Right lobe of liver (tissue), 6 donors: ENCODE measurements around the gene LIM2. TPM values are rescaled to one million over a fixed set of nuclear protein-coding genes. Genes with fewer than 3 reads are reported as not detected.
"Not testable (repeated sequence)": the region's sequence is repeated elsewhere in the genome, so short reads cannot be mapped to it uniquely, and the experiment has no call there.

Experiments used
- ATAC-seq, 4 donors: fragments of 200-7000 bp; cut with Tn5 transposase; one replicate each; pipeline ENCODE4 v1.9.1; 2020; ENCODE audit warnings: mild to moderate bottlenecking in 4 of 4, moderate library complexity in 4 of 4
- DNase-seq, 3 donors: peaks; one replicate each; pipeline ENCODE4 v3.0.0-alpha.2; 2020
- H3K27ac ChIP-seq, 3 donors: fragments of 200-600 bp; one replicate each; pipeline ENCODE4 v1.8.0; 2022
- H3K27me3 ChIP-seq, 2 donors: fragments of 200-600 bp; one replicate each; pipeline ENCODE4 v1.8.0; 2022
- H3K36me3 ChIP-seq, 4 donors: fragments of 200-600 bp; sonication (generic) in 1 of 4; one replicate each; pipeline versions ENCODE4 v1.5.1 to v1.8.0; 2017 to 2022; ENCODE audit warnings: control low read depth in 1 of 4
- H3K4me1 ChIP-seq, 4 donors: fragments of 200-600 bp; sonication (generic) in 1 of 4; one replicate each; pipeline versions ENCODE4 v1.5.1 to v1.8.0; 2017 to 2022; ENCODE audit warnings: control low read depth in 1 of 4
- H3K4me3 ChIP-seq, 3 donors: fragments of 200-600 bp; one replicate each; pipeline ENCODE4 v1.8.0; 2022
- H3K9me3 ChIP-seq, 4 donors: fragments of 200-600 bp; sonication (generic) in 1 of 4; one replicate each; pipeline versions ENCODE4 v1.5.1 to v1.8.0; 2017 to 2022; ENCODE audit warnings: control low read depth in 1 of 4
- POLR2A ChIP-seq: fragments of 450-650 bp; IDR thresholded peaks from one replicate; pipeline ENCODE4 v1.6.1; 2017; ENCODE audit warnings: antibody characterized with exemption, mild to moderate bottlenecking
- WGBS: methylation state at CpG from one replicate; pipeline ENCODE4 v1.1.6; 2018; ENCODE audit warnings: low coverage, low lambda C conversion rate; ENCODE audit not compliant: insufficient coverage; ENCODE audit errors: missing lambda C conversion rate; 5-methylcytosine and 5-hydroxymethylcytosine counted together
- intact Hi-C, 2 donors: fragments of 100-400 bp; cut with DNase I; formaldehyde crosslinking; loops; one replicate each; pipeline versions ENCODE4 v1.11.2 to v1.14.1; 2022
- total RNA-seq, 6 experiments: library from RNA; depleted of rRNA in 2 of 6; stranded (reverse); fragments of >200 nt in 2 of 6; fragmentation: NEBNext Ultra II Directional in 3 of 6; extraction: Animal tissue kit (Norgen Biotek cat#: 25700) in 3 of 6; gene quantifications; one replicate each; pipeline versions ENCODE4 v1.1.0 to v1.2.4, GENCODE V29; 2016 to 2023
- TF ChIP-seq, protein P1 (sequence below), 4 donors: fragments of 200-600 bp in 3 of 4; fragments of 450-650 bp in 1 of 4; IDR thresholded peaks; one replicate each; pipeline versions ENCODE4 v1.5.1 to v1.8.0; 2016 to 2022; ENCODE audit warnings: antibody characterized with exemption in 4 of 4, mild to moderate bottlenecking in 2 of 4
- donor health status: DM: no; HTN: yes; CAD: no.
- donor health status: DM: no; HTN: no; CAD: no.
- donor health status: DM: no; HTN: no; CAD: no.
- donor health status: DM: no; HTN: yes; CAD: no.
- donor health status: DM: no; HTN: yes; CAD: no.

LIM2 gene
- total RNA-seq, 6 experiments from 2014 or later, result not detected

- ATAC-seq, result peak in 3 of 4 donors; percentile 2 to 29 (median 7)
- Histone ChIP-seq H3K27me3 (no peaks in the 10 kb centered on the region), H3K4me1 (no peaks in the 10 kb centered on the region), H3K27ac (peak overlapping the region in 1 of 3 donors; percentile 29), H3K9me3 (no peaks in the 10 kb centered on the region), H3K36me3 (no peaks in the 10 kb centered on the region), H3K4me3 (no peak overlapping the region)
- intact Hi-C loops, result loop anchor here in 1 of 2 donors (10.0 kb wide), 1 partner anchor 93 kb away; no protein-coding TSS in a partner anchor
- DNase-seq, result no peak
- WGBS, result 40% methylated on average over 2 of the region's 3 CpGs
- no peak for TF ChIP-seq POLR2A
- TF ChIP-seq, protein P1, sequence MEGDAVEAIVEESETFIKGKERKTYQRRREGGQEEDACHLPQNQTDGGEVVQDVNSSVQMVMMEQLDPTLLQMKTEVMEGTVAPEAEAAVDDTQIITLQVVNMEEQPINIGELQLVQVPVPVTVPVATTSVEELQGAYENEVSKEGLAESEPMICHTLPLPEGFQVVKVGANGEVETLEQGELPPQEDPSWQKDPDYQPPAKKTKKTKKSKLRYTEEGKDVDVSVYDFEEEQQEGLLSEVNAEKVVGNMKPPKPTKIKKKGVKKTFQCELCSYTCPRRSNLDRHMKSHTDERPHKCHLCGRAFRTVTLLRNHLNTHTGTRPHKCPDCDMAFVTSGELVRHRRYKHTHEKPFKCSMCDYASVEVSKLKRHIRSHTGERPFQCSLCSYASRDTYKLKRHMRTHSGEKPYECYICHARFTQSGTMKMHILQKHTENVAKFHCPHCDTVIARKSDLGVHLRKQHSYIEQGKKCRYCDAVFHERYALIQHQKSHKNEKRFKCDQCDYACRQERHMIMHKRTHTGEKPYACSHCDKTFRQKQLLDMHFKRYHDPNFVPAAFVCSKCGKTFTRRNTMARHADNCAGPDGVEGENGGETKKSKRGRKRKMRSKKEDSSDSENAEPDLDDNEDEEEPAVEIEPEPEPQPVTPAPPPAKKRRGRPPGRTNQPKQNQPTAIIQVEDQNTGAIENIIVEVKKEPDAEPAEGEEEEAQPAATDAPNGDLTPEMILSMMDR (IDR thresholded peaks at IDR 0.05), result no peak
Measured at GRCh38 chr19:51417810-51418157, 30.0 kb upstream of the LIM2 start.

DNA sequence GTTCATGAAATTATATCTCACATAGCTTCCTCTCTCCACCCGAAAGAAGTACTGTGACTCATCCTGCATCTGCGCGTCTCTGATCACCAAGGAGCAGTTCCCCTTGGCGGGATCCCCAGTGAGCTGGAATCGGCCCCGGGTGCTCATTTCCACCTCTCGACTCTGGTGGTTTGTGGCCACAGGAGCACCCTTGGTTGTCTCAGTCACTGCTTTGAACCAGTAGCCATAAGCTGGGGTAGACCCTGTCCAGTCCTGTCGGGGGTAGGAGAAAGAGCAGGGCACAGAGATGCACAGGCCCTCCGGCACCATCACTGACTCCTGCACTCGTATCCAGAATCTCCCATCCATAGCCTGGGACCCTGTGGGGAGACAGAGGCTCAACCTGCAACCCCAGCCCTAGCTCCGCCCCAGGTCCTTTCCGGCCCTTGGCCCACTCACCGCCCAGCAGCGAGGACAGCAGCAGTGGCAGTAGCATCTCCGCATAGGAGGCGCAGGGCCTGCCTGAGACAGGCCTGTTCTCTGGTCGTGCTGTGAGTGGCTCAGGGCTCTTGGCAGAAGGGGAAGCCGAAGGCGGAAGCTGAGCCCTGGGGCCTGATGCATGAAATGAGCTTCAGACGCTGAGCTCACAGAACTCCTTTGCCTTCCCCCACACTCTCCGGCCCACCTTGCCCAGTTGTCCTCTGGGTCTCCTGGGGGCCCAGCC is 29.5 kb upstream of the LIM2 start, which contains the start of gene SIGLEC10:
SIGLEC10 (minus strand) TSS at position 536 of the 703 bp plus-strand sequence; CDS start at position 475, 61 bp downstream.
- DNase-seq (peak; percentile 50 to 75 (median 55)), ATAC-seq (peak; percentile 50 to 70 (median 56))
- no peaks in the 10 kb centered on the region for H3K27me3 ChIP-seq
- no peaks in the 10 kb centered on the region for H3K36me3 ChIP-seq
- WGBS, result 42% methylated on average over 4 of the region's 21 CpGs
- H3K4me3 ChIP-seq, result peak within 1 kb of the TSS in 1 of 3 donors; percentile 2
- intact Hi-C loops, result loop anchor here in 1 of 2 donors (10.0 kb wide), 1 partner anchor 92 kb away; no protein-coding TSS in a partner anchor
- H3K27ac ChIP-seq, result peak within 1 kb of the TSS in 1 of 3 donors; percentile 29
- TF ChIP-seq POLR2A, result no peak
- TF ChIP-seq, protein P1 (IDR thresholded peaks at IDR 0.05), result no peak
- no peaks in the 10 kb centered on the region for H3K4me1 ChIP-seq
- H3K9me3 ChIP-seq, result no peaks in the 10 kb centered on the region

GRCh38 chr19:51416422-51416821 is 28.6 kb upstream of the LIM2 start:
- not testable (repeated sequence) for H3K9me3 ChIP-seq, H3K4me3 ChIP-seq, H3K27me3 ChIP-seq, H3K4me1 ChIP-seq, DNase-seq, H3K27ac ChIP-seq, H3K36me3 ChIP-seq, ATAC-seq
- no CpG with 5 or more reads among the region's 15 CpGs for WGBS
- intact Hi-C loops, result loop anchor here in 1 of 2 donors (10.0 kb wide), 1 partner anchor 92 kb away; no protein-coding TSS in a partner anchor

DNA sequence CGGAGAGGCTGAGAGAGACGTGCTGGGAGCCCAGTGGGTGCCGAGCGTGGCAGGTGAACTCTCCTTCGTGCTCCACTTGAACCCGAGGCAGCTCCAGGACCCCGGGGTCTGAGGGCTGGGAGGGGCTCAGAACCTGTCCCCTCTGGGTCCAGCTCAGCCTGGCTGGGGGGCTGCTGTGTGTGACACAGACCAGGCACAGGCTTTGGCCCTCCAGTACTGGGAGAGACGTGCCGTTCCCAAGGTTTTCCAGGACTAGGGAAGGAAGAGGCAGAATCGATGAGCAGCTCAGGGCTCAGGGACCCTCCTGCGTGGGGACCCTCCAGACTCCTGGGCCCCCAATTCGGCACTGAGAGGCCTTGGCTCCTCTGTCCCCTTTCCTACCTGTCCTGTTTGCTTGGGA is 27.4 kb upstream of the LIM2 start:
- no peak for TF ChIP-seq POLR2A
- TF ChIP-seq, protein P1 (IDR thresholded peaks at IDR 0.05), result no peak
- Histone ChIP-seq H3K27me3 (no peaks in the 10 kb centered on the region), H3K27ac (no peak overlapping the region), H3K36me3 (no peaks in the 10 kb centered on the region), H3K4me3 (no peak overlapping the region), H3K4me1 (no peaks in the 10 kb centered on the region), H3K9me3 (no peaks in the 10 kb centered on the region)
- WGBS, result 57% methylated on average over 4 of the region's 12 CpGs
- no peak for DNase-seq
- intact Hi-C loops, result loop anchor here in 1 of 2 donors (10.0 kb wide), 1 partner anchor 90 kb away; no protein-coding TSS in a partner anchor
- ATAC-seq, result no peak
